ENCODE results near the gene MEOX2. TPM values are rescaled to one million over a fixed set of nuclear protein-coding genes. Genes with fewer than 3 reads are reported as not detected.

The MEOX2 gene
- polyA plus RNA-seq, 1 of the 3 experiments (the other 2 are of a cell fraction): not detected

DNA sequence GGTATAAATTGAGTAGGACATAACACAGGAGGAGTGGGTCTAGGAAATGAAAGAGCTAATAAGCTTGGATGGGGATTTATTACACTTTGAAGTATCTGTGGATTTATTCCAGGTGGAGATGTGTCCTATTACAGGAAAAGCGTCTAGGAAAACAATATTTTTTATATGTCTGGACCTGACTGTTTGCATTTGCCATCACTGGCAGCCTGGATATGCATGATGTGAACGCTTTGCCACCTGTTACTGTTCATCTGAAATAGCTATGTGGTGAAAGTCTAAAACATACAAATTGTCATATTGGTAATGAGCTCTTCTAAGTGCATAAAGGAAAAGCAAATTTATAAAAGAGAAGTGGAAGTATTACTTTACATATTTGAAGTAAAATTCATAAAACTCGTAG, 93.1 kb downstream of the MEOX2 start:
- Histone ChIP-seq H3K27me3 (ENCODE audit: insufficient read depth) (no peaks in the 10 kb centered on the region; the same call in 1 of the 2 replicates), H3K9me2 (no peaks in the 10 kb centered on the region), H3K4me2 (no peak overlapping the region), H3K79me2 (ENCODE audit: insufficient read depth) (no peaks in the 10 kb centered on the region), H3K4me3 (ENCODE audit: low read depth in 2 of 2, low read length in 1 of 2) (no peak overlapping the region), H3K4me1 (ENCODE audit: control insufficient read depth in 1 of 2, insufficient read depth in 2 of 2, low read depth in 1 of 2, low read length in 1 of 2) (no peaks in the 10 kb centered on the region), H3K9ac (no peak overlapping the region), H3K27ac (ENCODE audit: low read depth in 2 of 2, low read length in 1 of 2) (no peak overlapping the region), H4K20me1 (ENCODE audit: insufficient read depth) (no peaks in the 10 kb centered on the region), H3F3A (replicated peaks; ENCODE audit: insufficient read depth) (no peaks in the 10 kb centered on the region), H3K36me3 (replicated peaks in 1 of 2; ENCODE audit: control insufficient read depth in 1 of 2, insufficient read depth in 2 of 2, low read length in 1 of 2) (no peaks in the 10 kb centered on the region), H2AFZ (ENCODE audit: low read depth) (no peak overlapping the region), H3K9me3 (no peaks in the 10 kb centered on the region)
- CTCF ChIA-PET: no interaction called here
- TF ChIP-seq, protein P1, sequence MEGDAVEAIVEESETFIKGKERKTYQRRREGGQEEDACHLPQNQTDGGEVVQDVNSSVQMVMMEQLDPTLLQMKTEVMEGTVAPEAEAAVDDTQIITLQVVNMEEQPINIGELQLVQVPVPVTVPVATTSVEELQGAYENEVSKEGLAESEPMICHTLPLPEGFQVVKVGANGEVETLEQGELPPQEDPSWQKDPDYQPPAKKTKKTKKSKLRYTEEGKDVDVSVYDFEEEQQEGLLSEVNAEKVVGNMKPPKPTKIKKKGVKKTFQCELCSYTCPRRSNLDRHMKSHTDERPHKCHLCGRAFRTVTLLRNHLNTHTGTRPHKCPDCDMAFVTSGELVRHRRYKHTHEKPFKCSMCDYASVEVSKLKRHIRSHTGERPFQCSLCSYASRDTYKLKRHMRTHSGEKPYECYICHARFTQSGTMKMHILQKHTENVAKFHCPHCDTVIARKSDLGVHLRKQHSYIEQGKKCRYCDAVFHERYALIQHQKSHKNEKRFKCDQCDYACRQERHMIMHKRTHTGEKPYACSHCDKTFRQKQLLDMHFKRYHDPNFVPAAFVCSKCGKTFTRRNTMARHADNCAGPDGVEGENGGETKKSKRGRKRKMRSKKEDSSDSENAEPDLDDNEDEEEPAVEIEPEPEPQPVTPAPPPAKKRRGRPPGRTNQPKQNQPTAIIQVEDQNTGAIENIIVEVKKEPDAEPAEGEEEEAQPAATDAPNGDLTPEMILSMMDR (IDR thresholded peaks at IDR 0.05): no peak
- TF ChIP-seq TCF12 (IDR thresholded peaks at IDR 0.05) (no peak), TEAD4 (IDR thresholded peaks at IDR 0.05; ENCODE audit: borderline replicate concordance, insufficient read depth) (no peak), GATA2 (CRISPR knock-in tag; IDR thresholded peaks at IDR 0.05) (no peak)
- TF ChIP-seq, protein P2, sequence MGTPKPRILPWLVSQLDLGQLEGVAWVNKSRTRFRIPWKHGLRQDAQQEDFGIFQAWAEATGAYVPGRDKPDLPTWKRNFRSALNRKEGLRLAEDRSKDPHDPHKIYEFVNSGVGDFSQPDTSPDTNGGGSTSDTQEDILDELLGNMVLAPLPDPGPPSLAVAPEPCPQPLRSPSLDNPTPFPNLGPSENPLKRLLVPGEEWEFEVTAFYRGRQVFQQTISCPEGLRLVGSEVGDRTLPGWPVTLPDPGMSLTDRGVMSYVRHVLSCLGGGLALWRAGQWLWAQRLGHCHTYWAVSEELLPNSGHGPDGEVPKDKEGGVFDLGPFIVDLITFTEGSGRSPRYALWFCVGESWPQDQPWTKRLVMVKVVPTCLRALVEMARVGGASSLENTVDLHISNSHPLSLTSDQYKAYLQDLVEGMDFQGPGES (IDR thresholded peaks at IDR 0.05; ENCODE audit: low read depth, low read length): no peak
- TF ChIP-seq, protein P3, sequence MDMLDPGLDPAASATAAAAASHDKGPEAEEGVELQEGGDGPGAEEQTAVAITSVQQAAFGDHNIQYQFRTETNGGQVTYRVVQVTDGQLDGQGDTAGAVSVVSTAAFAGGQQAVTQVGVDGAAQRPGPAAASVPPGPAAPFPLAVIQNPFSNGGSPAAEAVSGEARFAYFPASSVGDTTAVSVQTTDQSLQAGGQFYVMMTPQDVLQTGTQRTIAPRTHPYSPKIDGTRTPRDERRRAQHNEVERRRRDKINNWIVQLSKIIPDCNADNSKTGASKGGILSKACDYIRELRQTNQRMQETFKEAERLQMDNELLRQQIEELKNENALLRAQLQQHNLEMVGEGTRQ (IDR thresholded peaks at IDR 0.05; ENCODE audit: borderline replicate concordance, low read depth, low read length): no peak
- WGBS (ENCODE audit: low lambda C conversion rate): 13% methylated on average over 3 of the region's 3 CpGs
- POLR2A ChIA-PET: no interaction called here
- no peak for DNase-seq

DNA sequence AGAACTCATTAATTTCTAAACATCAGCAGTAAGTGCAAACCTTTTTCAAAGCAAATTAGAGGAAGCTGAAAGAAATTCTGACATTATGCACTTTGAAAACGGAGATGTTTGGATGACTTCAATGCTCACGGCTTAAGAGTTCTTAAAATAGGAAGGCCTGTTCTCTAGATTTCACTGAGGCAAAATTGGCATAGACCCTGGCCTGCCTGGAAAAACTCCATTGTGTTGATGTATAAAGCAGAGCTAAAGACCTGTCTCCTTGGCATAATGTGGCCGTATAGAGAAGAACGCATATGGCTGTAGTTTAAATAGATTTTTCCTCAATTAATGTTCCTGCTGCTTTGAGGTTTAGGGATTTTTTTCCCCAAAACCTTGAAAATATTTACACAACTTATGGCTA, 100.2 kb downstream of the MEOX2 start:
- Histone ChIP-seq H3K27me3 (ENCODE audit: insufficient read depth) (no peaks in the 10 kb centered on the region), H3F3A (replicated peaks; ENCODE audit: insufficient read depth) (no peaks in the 10 kb centered on the region), H3K4me2 (no peak overlapping the region), H3K9ac (no peak overlapping the region), H3K9me3 (no peaks in the 10 kb centered on the region), H2AFZ (ENCODE audit: low read depth) (no peak overlapping the region), H3K4me1 (ENCODE audit: control insufficient read depth in 1 of 2, insufficient read depth in 2 of 2, low read depth in 1 of 2, low read length in 1 of 2) (no peaks in the 10 kb centered on the region), H3K36me3 (replicated peaks in 1 of 2; ENCODE audit: control insufficient read depth in 1 of 2, insufficient read depth in 2 of 2, low read length in 1 of 2) (no peaks in the 10 kb centered on the region), H4K20me1 (ENCODE audit: insufficient read depth) (no peaks in the 10 kb centered on the region), H3K79me2 (ENCODE audit: insufficient read depth) (no peaks in the 10 kb centered on the region), H3K9me2 (no peaks in the 10 kb centered on the region), H3K27ac (ENCODE audit: low read depth in 2 of 2, low read length in 1 of 2) (no peak overlapping the region), H3K4me3 (ENCODE audit: low read depth in 2 of 2, low read length in 1 of 2) (no peak overlapping the region)
- WGBS (ENCODE audit: low lambda C conversion rate): 57% methylated on average over 4 of the region's 4 CpGs
- POLR2A ChIA-PET: no interaction called here
- TF ChIP-seq, protein P4, sequence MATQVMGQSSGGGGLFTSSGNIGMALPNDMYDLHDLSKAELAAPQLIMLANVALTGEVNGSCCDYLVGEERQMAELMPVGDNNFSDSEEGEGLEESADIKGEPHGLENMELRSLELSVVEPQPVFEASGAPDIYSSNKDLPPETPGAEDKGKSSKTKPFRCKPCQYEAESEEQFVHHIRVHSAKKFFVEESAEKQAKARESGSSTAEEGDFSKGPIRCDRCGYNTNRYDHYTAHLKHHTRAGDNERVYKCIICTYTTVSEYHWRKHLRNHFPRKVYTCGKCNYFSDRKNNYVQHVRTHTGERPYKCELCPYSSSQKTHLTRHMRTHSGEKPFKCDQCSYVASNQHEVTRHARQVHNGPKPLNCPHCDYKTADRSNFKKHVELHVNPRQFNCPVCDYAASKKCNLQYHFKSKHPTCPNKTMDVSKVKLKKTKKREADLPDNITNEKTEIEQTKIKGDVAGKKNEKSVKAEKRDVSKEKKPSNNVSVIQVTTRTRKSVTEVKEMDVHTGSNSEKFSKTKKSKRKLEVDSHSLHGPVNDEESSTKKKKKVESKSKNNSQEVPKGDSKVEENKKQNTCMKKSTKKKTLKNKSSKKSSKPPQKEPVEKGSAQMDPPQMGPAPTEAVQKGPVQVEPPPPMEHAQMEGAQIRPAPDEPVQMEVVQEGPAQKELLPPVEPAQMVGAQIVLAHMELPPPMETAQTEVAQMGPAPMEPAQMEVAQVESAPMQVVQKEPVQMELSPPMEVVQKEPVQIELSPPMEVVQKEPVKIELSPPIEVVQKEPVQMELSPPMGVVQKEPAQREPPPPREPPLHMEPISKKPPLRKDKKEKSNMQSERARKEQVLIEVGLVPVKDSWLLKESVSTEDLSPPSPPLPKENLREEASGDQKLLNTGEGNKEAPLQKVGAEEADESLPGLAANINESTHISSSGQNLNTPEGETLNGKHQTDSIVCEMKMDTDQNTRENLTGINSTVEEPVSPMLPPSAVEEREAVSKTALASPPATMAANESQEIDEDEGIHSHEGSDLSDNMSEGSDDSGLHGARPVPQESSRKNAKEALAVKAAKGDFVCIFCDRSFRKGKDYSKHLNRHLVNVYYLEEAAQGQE (IDR thresholded peaks at IDR 0.05; ENCODE audit: low read depth, low read length): no peak
- TF ChIP-seq FOXJ3 (CRISPR knock-in tag; IDR thresholded peaks at IDR 0.05) (no peak), FOSL2 (IDR thresholded peaks at IDR 0.05; ENCODE audit: borderline replicate concordance, low read depth) (no peak), RAD21 (IDR thresholded peaks at IDR 0.05; ENCODE audit: low read length) (no peak)
- TF ChIP-seq, protein P1 (IDR thresholded peaks at IDR 0.05): no peak
- TF ChIP-seq, protein P3 (IDR thresholded peaks at IDR 0.05; ENCODE audit: borderline replicate concordance, low read depth, low read length): no peak
- CTCF ChIA-PET: interaction anchor here (1.2 kb wide), 1 partner anchor 135 kb away, joined by 3 read pairs; no protein-coding TSS in a partner anchor
- DNase-seq: no peak

All from SK-N-SH (cell line).